HG03060 (cell line): ENCODE data around the gene MYH15.

Experiments used
- ATAC-seq: cut with Tn5 transposase; IDR thresholded peaks from one replicate; pipeline ENCODE4 v1.9.1; 2021; ENCODE audit warnings: low read depth, moderate number of reproducible peaks; ENCODE audit not compliant: unreplicated experiment

Gene MYH15

DNA sequence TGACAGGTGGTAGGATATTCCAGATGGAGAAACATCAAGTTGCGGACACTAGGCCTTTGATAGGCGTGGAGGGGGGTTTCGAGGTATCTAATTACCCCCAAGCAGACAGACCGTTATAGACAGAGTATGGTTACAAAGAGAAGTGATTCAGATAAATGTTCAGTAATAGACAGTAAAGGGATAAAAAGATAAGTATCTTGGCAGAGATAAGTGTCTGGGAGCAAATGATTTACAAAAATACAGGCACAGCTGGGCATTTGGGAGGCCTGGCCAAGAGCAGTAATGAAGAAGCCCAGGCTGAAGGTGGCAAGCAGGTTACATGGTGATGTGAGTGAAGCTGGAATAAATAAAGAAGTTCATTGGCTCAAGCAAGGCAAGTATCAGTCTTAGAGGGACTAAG, 659 bp upstream of the MYH15 start:
- ATAC-seq: no peak

DNA sequence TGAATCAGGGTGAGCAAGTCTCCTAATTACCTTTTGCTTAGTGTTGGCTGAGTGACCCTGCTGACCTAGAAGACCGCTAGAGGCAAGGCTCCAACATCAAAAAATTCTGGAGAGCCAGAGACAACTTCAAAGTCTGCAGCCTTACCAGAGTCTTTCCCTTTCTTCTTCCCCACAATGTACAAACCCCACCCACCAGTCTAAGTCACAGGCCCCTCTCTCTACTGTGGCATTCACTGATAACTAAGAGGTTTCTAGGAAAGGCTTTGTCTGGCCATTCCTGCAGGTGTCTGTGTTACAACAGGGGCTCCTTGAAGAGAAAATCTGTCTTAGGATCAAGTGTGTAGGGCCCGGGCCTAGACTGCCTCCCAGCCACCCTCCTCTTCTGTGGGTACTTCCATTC, 525 bp downstream of the MYH15 start:
- no peak for ATAC-seq

DNA sequence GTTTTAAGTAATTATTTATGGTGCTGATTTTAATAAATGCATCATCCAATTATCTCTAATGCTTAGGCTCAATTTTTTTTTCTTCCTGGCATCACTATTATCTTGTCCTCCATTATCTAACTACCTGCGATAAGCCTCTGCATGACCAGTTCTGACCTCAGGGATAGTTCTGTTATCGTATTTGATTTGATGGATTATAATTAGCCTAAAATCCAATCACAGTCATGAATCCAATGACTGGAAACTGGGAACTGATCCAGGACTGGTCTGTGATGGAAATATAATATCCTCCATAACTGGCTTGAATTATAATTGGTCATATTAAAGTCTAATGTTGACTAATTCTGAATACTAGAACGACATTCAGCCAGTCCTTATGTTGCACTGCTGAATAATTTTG, 1.1 kb downstream of the MYH15 start:
- ATAC-seq: no peak

GRCh38 chr3:108507902-108508301, 2.5 kb downstream of the MYH15 start:
- no peak for ATAC-seq

DNA sequence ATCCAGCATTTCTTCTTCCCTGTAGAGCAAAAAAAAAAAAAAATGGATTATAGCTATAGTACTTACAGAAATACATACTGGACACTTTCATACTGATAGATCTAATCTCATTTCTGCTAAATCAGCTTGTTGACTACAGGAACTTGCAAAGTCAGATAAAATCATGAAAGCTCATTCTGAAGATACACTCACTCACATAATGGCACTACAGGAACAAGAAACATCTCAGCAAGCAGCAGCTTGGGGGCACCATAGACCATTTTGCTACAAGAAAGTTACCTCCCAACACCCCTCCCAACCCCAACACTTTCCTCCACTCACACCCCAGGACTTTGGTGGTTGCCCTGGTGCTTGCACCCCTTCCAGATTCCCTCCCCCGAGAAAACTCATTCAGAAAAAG, 4.6 kb downstream of the MYH15 start:
- ATAC-seq: no peak

DNA sequence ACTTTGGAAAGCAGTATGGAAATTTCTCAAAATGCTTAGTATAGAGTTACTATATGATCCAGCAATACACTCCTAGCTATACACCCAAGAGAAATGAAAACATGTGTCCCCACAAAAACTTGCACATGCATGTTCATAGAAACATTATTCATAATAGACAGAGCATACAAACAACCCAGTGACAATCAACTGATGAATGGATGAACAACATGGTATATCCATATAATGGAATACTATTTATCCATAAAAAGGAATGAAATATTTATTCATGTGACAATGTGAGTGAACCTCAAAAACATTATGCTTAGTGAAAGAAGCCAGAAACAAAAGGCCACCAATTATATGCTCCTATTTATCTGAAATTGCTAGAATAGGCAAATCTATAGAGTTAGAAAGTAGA, 6.7 kb downstream of the MYH15 start:
- ATAC-seq: no peak

- ATAC-seq: no peak
Measured at GRCh38 chr3:108501535-108501934, 8.9 kb downstream of the MYH15 start.

- no peak for ATAC-seq
Measured at GRCh38 chr3:108500728-108501127, 9.7 kb downstream of the MYH15 start.

DNA sequence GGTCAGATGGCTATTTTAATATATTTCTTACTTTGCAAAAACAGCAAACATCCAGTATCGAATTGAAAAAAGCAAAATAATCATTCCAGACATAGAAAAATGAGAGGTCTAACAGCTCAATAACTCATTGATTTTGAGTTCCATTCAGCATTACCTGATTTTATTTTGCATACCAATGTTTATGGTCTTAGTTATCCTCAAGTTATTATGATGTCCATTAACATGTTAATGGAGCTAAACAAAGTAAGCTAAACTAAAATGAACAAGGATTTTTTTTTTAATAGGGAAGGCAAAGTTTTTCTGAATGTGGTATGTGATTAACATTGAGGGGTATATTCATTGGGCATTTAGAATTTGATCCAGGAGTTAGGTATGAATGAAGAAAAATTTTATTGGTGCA, 13.1 kb downstream of the MYH15 start:
- no peak for ATAC-seq

GRCh38 chr3:108495717-108496116, 14.7 kb downstream of the MYH15 start:
- no peak for ATAC-seq

GRCh38 chr3:108494906-108495531, 15.4 kb downstream of the MYH15 start:
- ATAC-seq: no peak

DNA sequence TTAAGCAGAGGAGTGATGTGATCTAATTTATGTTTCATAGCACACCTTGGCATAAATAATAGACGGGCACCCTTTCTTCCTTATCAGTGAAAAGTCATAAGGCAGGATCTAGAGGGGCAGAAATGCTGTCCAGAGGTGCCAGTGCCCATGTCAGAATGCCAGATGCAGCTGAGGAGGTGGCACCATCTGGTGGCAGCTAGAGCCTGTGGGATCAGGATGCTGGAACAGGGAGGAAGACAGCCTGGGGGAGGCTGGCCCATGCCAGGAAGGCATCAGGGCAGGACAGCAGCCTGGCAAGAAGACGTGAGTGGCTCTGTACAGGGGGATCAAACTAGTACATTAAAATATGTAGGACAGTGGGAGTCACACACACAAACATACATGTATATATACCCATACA, 16.5 kb downstream of the MYH15 start:
- no peak for ATAC-seq

GRCh38 chr3:108491456-108491855, 18.9 kb downstream of the MYH15 start:
- no peak for ATAC-seq

DNA sequence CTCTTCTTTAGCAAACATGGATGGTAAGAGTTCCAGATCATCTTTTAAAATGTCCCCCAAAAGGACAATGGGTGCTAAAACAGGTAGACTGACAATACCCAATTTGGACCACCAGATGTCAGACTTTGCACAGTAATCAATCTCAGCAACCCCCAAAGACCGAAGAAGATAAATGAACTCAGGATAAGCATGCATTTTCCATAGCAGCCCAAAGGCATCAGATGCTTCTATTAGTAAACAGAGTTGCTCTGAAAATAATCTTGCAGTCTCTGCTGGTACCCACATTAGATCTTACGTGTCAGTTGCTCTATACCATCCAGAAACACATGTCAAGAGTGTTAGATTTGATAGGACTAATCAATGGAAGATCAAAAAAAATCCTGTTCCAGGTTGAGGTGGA, 20.6 kb downstream of the MYH15 start:
- ATAC-seq: no peak

DNA sequence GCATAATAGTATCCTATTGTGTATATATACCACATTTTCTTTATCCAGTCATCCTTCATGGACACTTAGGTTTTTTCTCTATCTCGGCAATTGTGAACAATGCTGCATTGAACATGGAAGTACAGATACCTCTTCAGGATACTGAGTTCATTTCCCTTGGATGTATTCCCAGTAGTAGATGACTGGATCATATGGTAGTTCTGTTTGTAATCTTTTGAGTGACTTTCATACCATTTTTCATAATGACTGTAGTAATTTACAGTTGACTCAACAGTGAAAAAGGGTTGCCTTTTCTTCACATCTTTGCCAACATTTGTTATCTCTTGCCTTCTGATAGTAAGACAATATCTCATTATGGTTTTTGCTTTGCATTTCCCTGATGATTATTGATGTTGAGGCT, 21.8 kb downstream of the MYH15 start:
- no peak for ATAC-seq

DNA sequence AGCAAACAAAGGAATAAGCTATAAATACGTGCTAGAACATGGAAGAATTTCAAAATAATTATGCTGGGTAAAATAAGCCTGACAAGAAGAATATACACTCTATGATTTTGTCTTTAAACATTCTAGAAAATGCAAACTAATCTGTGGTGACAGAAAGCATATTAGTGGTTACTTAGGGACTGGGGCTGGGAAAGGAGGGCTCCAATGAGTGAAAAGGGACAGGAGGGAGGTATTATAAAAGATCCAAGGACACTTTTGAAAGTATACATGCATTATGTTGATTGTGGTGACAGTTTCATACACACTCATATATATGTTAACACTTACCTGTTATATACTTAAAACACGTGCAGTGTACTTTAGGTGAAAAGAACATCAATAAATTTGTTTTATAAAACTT, 23.0 kb downstream of the MYH15 start:
- ATAC-seq: no peak

DNA sequence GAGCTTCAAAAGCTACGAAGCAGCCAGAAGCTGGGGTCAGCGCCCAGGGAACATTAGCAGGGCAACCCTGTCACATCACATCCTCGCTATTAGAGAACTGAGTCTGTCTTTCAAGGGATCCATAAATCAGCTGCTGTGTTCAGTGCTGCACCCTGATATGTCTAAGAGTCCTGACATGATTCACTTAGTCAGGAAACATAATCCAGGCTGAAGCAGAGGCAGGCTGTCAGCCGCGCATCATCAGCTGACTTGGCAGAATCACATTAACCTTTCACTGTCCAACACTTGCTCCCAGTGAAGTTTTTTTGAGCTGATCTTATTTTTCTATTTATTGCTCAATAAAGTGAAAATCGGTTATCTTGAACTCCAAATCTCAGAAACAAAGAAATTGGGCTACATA, 23.5 kb downstream of the MYH15 start:
- no peak for ATAC-seq

GRCh38 chr3:108486338-108486737, 24.1 kb downstream of the MYH15 start:
- ATAC-seq: no peak

DNA sequence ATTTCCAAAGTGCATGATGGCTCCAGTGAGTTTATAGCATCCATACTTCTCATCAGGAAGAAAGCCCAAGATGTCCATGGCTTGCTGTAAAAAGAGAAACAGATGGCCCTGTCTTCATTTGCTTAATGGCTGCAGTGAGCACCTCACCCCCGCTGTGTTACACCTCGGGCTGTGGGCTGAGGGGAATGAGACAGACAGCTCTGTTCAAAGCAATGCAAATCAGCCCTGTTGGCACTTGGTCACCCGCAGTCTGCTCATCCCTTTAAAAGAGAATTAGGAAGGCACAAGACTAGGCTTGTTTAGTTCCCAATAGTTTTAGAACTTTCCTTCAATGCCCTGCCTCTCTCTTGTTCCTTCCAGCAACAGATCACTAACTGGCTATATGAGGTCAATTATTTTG, 25.2 kb downstream of the MYH15 start:
- ATAC-seq: no peak

GRCh38 chr3:108479224-108479623, 31.2 kb downstream of the MYH15 start:
- no peak for ATAC-seq

GRCh38 chr3:108477511-108478147, 32.8 kb downstream of the MYH15 start:
- no peak for ATAC-seq

- ATAC-seq: no peak
Measured at GRCh38 chr3:108475220-108475782, 35.1 kb downstream of the MYH15 start.
